RWPE2 (cell line): Measurements from ENCODE around the gene COLEC11.

Experiments used
- ATAC-seq: fragments of 200-7000 bp; cut with Tn5 transposase; 3 replicates; pipeline ENCODE4 v1.9.1; 2021; ENCODE audit warnings: low read depth
- DNase-seq: peaks from one replicate; pipeline ENCODE4 v3.0.0-alpha.2; 2020; ENCODE audit warnings: low spot score
- H3K27ac ChIP-seq: fragments of 450-650 bp; 2 replicates; pipeline ENCODE4 v1.5.1; 2017; ENCODE audit warnings: mild to moderate bottlenecking; ENCODE audit not compliant: poor library complexity, severe bottlenecking
- H3K27me3 ChIP-seq: fragments of 250-450 bp; sonication (Bioruptor Pico); 2 replicates; pipeline ENCODE4 v1.5.1; 2021; ENCODE audit warnings: mild to moderate bottlenecking, moderate library complexity; ENCODE audit not compliant: insufficient read depth, poor library complexity, severe bottlenecking
- H3K36me3 ChIP-seq: fragments of 250-450 bp; sonication (Bioruptor Pico); 2 replicates; pipeline ENCODE4 v1.5.1; 2020; ENCODE audit warnings: low read depth, mild to moderate bottlenecking, moderate library complexity
- H3K4me1 ChIP-seq: fragments of 250-450 bp; sonication (Bioruptor Pico); 2 replicates; pipeline ENCODE4 v1.5.1; 2021; ENCODE audit warnings: mild to moderate bottlenecking, moderate library complexity; ENCODE audit not compliant: insufficient read depth, poor library complexity, severe bottlenecking
- H3K4me3 ChIP-seq: fragments of 250-450 bp; sonication (Bioruptor Pico); 2 replicates; pipeline ENCODE4 v1.5.1; 2021; ENCODE audit warnings: mild to moderate bottlenecking, moderate library complexity; ENCODE audit not compliant: severe bottlenecking
- H3K9me3 ChIP-seq: fragments of 250-450 bp; sonication (Bioruptor Pico); 2 replicates; pipeline ENCODE4 v1.5.1; 2021; ENCODE audit warnings: mild to moderate bottlenecking, moderate library complexity; ENCODE audit not compliant: severe bottlenecking
- CTCF ChIP-seq: fragments of 450-650 bp; IDR thresholded peaks from one replicate; pipeline ENCODE4 v1.5.1; 2017; ENCODE audit warnings: mild to moderate bottlenecking, moderate library complexity; ENCODE audit not compliant: poor library complexity, severe bottlenecking

COLEC11 gene

GRCh38 chr2:3637692-3638455, 43.0 kb downstream of the COLEC11 start:
- Histone ChIP-seq H3K36me3 (no peaks in the 10 kb centered on the region), H3K4me1 (peaks cover 2% of the 10 kb centered on the region), H3K27me3 (no peaks in the 10 kb centered on the region), H3K9me3 (no peaks in the 10 kb centered on the region), H3K27ac (no peak overlapping the region), H3K4me3 (no peak overlapping the region)
- no peak for TF ChIP-seq CTCF
- ATAC-seq (no peak), DNase-seq (peak; percentile 55)

GRCh38 chr2:3638456-3638810, 43.5 kb downstream of the COLEC11 start:
- Histone ChIP-seq H3K4me1 (no peaks in the 10 kb centered on the region), H3K36me3 (no peaks in the 10 kb centered on the region), H3K4me3 (no peak overlapping the region), H3K9me3 (no peaks in the 10 kb centered on the region), H3K27ac (no peak overlapping the region), H3K27me3 (no peaks in the 10 kb centered on the region)
- ATAC-seq (no peak), DNase-seq (peak; percentile 34)
- no peak for TF ChIP-seq CTCF

- no peaks in the 10 kb centered on the region for H3K36me3 ChIP-seq
- peak; percentile 3 for DNase-seq
- no peak for ATAC-seq
- H3K4me1 ChIP-seq, result no peaks in the 10 kb centered on the region
- no peak overlapping the region for H3K4me3 ChIP-seq
- H3K27me3 ChIP-seq, result no peaks in the 10 kb centered on the region
- H3K9me3 ChIP-seq, result no peaks in the 10 kb centered on the region
- TF ChIP-seq CTCF, result no peak
- no peak overlapping the region for H3K27ac ChIP-seq
These were observed 44.2 kb downstream of the COLEC11 start for GRCh38 chr2:3639015-3639630.

GRCh38 chr2:3639653-3640052, 44.7 kb downstream of the COLEC11 start:
- TF ChIP-seq CTCF, result no peak
- no peak overlapping the region for H3K4me3 ChIP-seq

GRCh38 chr2:3641181-3641580, 46.3 kb downstream of the COLEC11 start:
- H3K27me3 ChIP-seq, result no peaks in the 10 kb centered on the region
- H3K4me1 ChIP-seq, result no peaks in the 10 kb centered on the region
- H3K36me3 ChIP-seq, result no peaks in the 10 kb centered on the region
- no peaks in the 10 kb centered on the region for H3K9me3 ChIP-seq
- ATAC-seq (no peak), DNase-seq (peak; percentile 51)
- H3K27ac ChIP-seq, result no peak overlapping the region
- TF ChIP-seq CTCF, result no peak
- H3K4me3 ChIP-seq, result no peak overlapping the region

More at GRCh38 chr2:3639653-3640052, 44.7 kb downstream of the COLEC11 start:
- Histone ChIP-seq H3K36me3 (no peaks in the 10 kb centered on the region), H3K9me3 (no peaks in the 10 kb centered on the region), H3K4me1 (no peaks in the 10 kb centered on the region), H3K27ac (no peak overlapping the region), H3K27me3 (no peaks in the 10 kb centered on the region)
- no peak for ATAC-seq
- DNase-seq, result peak; percentile 23
